Gastrocnemius medialis (tissue), 4 donors: ENCODE data around the gene GOLGA6A. TPM values are rescaled to one million over a fixed set of nuclear protein-coding genes. Genes with fewer than 3 reads are reported as not detected.
A peak's percentile ranks its signal among the peaks of the same experiment; 100 is the strongest.

ENCODE experiments used
- ATAC-seq, 2 donors: fragments of 150-250 bp; one replicate each; pipeline ENCODE4 v1.9.1; 2016
- DNase-seq, 2 donors: peaks; one replicate each; pipeline ENCODE4 v3.0.0-alpha.2; 2019
- H3K27ac ChIP-seq, 4 donors: fragments of 200-600 bp; sonication (generic); 1 replicate in 1 of 4; 2 replicates in 3 of 4; pipeline ENCODE4 v1.5.1; 2016 to 2018; ENCODE audit warnings: mild to moderate bottlenecking in 2 of 4, moderate library complexity in 1 of 4
- H3K27me3 ChIP-seq, 3 donors: fragments of 200-600 bp; sonication (generic) in 2 of 3; 1 replicate in 1 of 3; 2 replicates in 2 of 3; pipeline versions ENCODE4 v1.5.1 to v1.6.0; 2016 to 2019; ENCODE audit warnings: mild to moderate bottlenecking in 1 of 3, moderate library complexity in 1 of 3
- H3K36me3 ChIP-seq, 2 donors: fragments of 200-600 bp; sonication (generic) in 1 of 2; one replicate each; pipeline ENCODE4 v1.5.1; 2017 to 2018
- H3K4me1 ChIP-seq, 2 donors: fragments of 200-600 bp; sonication (generic) in 1 of 2; one replicate each; pipeline ENCODE4 v1.5.1; 2016 to 2017; ENCODE audit warnings: mild to moderate bottlenecking in 2 of 2
- H3K4me3 ChIP-seq, 4 donors: fragments of 200-600 bp; sonication (generic) in 3 of 4; 1 replicate in 1 of 4; 2 replicates in 3 of 4; pipeline ENCODE4 v1.5.1; 2016 to 2019; ENCODE audit warnings: mild to moderate bottlenecking in 2 of 4
- H3K9me3 ChIP-seq, 3 donors: fragments of 200-600 bp; sonication (generic) in 2 of 3; 1 replicate in 1 of 3; 2 replicates in 2 of 3; pipeline ENCODE4 v1.5.1; 2016 to 2019
- POLR2A ChIP-seq, 2 donors: fragments of 450-650 bp; IDR thresholded peaks; one replicate each; pipeline ENCODE4 v1.6.1; 2017; ENCODE audit warnings: antibody characterized with exemption in 2 of 2, mild to moderate bottlenecking in 2 of 2, moderate library complexity in 2 of 2
- in situ Hi-C, 4 donors: fragments of 200-750 bp; cut with MboI; loops; one replicate each; pipeline versions ENCODE4 v1.15.0 to v1.8.0; 2017; ENCODE audit warnings: low sequenced_read_pairs in 4 of 4
- intact Hi-C: fragments of 100-400 bp; cut with DNase I; formaldehyde crosslinking; loops from one replicate; pipeline ENCODE4 v1.15.1; 2023; ENCODE audit warnings: low total_unique reads
- total RNA-seq, 4 donors: library from RNA; depleted of rRNA; stranded (reverse); fragments of >200 nt; gene quantifications; one replicate each; pipeline versions ENCODE4 v1.1.0 to v1.2.3, GENCODE V29; 2016
- TF ChIP-seq, protein P1 (sequence below), 5 experiments: fragments of 450-650 bp in 3 of 5; fragments of 200-600 bp in 2 of 5; sonication (generic) in 2 of 5; IDR thresholded peaks in 4 of 5; conservative IDR thresholded peaks in 1 of 5; 1 replicate in 4 of 5; 2 replicates in 1 of 5; pipeline ENCODE4 v1.5.1; 2016 to 2019; ENCODE audit warnings: antibody characterized with exemption in 5 of 5, mild to moderate bottlenecking in 3 of 5, moderate library complexity in 3 of 5

Gene GOLGA6A
- total RNA-seq, 4 donors from 2014 or later = 0.10 to 0.83 TPM; not detected in 2

DNA sequence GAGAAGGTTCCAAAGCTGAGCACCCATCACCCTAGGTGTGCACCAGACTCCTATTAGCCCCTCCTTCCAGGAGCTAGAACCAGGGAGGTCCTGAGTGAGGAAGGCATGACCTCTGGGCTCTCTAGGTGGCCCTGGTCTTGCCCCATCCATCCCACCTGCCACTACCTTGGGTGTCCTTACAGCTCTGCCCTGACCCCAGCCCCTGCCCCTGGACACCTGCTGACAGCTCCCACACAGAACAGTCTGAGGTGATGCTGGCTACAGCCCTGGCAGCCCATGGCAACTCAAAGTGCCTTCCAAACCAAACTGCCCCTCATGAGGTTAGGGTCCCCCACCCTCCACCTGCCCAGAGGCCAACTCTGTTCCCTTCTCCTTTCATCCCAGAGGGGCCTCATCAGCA lies 37.2 kb downstream of the GOLGA6A start:
- H3K27ac ChIP-seq = no peak overlapping the region
- in situ Hi-C loops (loop anchor here in 1 of 4 donors (10.0 kb wide), 1 partner anchor 60 kb away; no protein-coding TSS in a partner anchor), intact Hi-C loops (no loop called here)
- no peaks in the 10 kb centered on the region for H3K27me3 ChIP-seq
- no peaks in the 10 kb centered on the region for H3K9me3 ChIP-seq
- ATAC-seq (no peak), DNase-seq (no peak)
- H3K4me3 ChIP-seq = no peak overlapping the region
- H3K4me1 ChIP-seq = peaks cover 9 to 11% of the 10 kb centered on the region in 2 donors
- H3K36me3 ChIP-seq = peaks cover 0 to 8% of the 10 kb centered on the region in 2 donors
- TF ChIP-seq, protein P1, sequence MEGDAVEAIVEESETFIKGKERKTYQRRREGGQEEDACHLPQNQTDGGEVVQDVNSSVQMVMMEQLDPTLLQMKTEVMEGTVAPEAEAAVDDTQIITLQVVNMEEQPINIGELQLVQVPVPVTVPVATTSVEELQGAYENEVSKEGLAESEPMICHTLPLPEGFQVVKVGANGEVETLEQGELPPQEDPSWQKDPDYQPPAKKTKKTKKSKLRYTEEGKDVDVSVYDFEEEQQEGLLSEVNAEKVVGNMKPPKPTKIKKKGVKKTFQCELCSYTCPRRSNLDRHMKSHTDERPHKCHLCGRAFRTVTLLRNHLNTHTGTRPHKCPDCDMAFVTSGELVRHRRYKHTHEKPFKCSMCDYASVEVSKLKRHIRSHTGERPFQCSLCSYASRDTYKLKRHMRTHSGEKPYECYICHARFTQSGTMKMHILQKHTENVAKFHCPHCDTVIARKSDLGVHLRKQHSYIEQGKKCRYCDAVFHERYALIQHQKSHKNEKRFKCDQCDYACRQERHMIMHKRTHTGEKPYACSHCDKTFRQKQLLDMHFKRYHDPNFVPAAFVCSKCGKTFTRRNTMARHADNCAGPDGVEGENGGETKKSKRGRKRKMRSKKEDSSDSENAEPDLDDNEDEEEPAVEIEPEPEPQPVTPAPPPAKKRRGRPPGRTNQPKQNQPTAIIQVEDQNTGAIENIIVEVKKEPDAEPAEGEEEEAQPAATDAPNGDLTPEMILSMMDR (IDR thresholded peaks at IDR 0.05 in 4 of 5, conservative IDR thresholded peaks at IDR 0.05 in 1 of 5) = no peak
- TF ChIP-seq POLR2A (IDR thresholded peaks at IDR 0.05) = no peak

DNA sequence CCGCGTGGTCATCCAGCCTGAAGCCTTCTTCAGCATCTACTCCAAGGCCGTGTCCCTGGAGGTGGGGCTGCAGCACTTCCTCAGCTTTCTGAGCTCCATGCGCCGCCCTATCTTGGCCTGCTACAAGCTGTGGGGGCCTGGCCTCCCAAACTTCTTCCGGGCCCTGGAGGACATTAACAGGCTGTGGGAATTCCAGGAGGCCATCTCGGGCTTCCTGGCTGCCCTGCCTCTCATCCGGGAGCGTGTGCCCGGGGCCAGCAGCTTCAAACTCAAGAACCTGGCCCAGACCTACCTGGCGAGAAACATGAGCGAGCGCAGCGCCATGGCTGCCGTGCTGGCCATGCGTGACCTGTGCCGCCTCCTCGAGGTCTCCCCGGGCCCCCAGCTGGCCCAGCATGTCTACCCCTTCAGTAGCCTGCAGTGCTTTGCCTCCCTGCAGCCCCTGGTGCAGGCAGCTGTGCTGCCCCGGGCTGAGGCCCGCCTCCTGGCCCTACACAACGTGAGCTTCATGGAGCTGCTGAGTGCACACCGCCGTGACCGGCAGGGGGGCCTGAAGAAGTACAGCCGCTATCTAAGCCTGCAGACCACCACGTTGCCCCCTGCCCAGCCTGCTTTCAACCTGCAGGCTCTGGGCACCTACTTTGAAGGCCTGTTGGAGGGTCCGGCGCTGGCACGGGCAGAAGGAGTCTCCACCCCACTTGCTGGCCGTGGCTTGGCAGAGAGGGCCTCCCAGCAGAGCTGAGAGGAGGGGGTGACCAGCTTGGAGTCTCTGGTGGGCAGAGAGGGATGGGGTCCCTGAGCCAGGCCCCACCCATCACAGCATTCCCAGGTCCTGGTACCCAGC lies 37.9 kb downstream of the GOLGA6A start:
- peak in 1 of 2 donors; percentile 38 for DNase-seq
- peak overlapping the region; percentile 28 to 67 (median 57) for H3K27ac ChIP-seq

DNA sequence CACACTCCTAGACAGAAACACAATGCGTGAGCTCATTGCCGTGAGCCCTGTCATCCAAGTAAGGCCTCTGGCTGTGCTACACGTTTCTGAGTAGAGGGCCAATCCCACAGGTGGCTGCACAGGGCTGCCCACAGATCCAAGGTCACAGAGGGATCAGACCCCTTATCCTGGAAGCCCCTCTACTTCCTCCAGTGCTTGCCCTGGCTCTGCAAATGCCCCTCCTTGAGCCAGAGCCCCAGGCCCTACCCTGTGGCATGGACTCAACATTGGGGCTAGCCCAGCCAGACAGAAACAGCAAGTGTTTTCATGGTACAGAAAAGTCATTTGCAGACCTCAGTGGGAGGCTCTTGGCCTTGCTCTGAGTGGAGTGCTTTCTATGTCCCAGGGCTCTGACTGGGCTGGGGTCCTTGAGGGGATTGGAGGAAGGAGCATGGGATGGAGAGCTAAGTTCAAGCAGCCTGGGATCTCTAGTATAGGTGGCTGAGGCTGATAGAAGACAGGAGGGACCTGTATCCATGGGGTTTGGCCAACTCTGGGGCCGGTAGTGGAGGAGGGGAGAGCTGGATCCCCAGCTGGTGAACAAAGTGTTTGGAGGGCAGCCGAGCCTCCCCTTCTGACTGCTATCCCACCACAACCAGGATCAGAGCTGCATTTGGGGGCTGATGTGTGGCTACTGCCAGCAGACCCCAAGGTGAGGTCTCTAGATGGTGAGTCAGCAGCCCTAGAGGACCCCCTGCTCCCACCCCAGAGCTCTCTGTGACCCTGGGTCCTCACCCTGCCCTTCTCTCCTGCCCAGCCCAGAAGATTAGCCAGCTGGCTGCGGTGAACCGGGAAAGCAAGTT lies 38.7 kb downstream of the GOLGA6A start:
- Histone ChIP-seq H3K9me3 (no peaks in the 10 kb centered on the region), H3K27me3 (no peaks in the 10 kb centered on the region), H3K36me3 (peaks cover 0 to 8% of the 10 kb centered on the region in 2 donors), H3K4me1 (peaks cover 9 to 13% of the 10 kb centered on the region in 2 donors), H3K27ac (peak overlapping the region; percentile 28 to 67 (median 57)), H3K4me3 (no peak overlapping the region)
- intact Hi-C loops (no loop called here), in situ Hi-C loops (loop anchor here in 1 of 4 donors (10.0 kb wide), 1 partner anchor 59 kb away; no protein-coding TSS in a partner anchor)
- DNase-seq (no peak), ATAC-seq (no peak)
- TF ChIP-seq, protein P1 (IDR thresholded peaks at IDR 0.05 in 4 of 5, conservative IDR thresholded peaks at IDR 0.05 in 1 of 5) = no peak
- no peak for TF ChIP-seq POLR2A (IDR thresholded peaks at IDR 0.05)

More for the DNA sequence above, 37.9 kb downstream of the GOLGA6A start:
- peaks cover 9 to 13% of the 10 kb centered on the region in 2 donors for H3K4me1 ChIP-seq
- TF ChIP-seq, protein P1 (IDR thresholded peaks at IDR 0.05 in 4 of 5, conservative IDR thresholded peaks at IDR 0.05 in 1 of 5) = no peak
- no peak for TF ChIP-seq POLR2A (IDR thresholded peaks at IDR 0.05)
- no peaks in the 10 kb centered on the region for H3K27me3 ChIP-seq
- peaks cover 0 to 8% of the 10 kb centered on the region in 2 donors for H3K36me3 ChIP-seq
- H3K9me3 ChIP-seq = no peaks in the 10 kb centered on the region
- ATAC-seq = peak; percentile 10 to 19
- H3K4me3 ChIP-seq = no peak overlapping the region
- intact Hi-C loops (no loop called here), in situ Hi-C loops (loop anchor here in 1 of 4 donors (10.0 kb wide), 1 partner anchor 60 kb away; no protein-coding TSS in a partner anchor)

DNA sequence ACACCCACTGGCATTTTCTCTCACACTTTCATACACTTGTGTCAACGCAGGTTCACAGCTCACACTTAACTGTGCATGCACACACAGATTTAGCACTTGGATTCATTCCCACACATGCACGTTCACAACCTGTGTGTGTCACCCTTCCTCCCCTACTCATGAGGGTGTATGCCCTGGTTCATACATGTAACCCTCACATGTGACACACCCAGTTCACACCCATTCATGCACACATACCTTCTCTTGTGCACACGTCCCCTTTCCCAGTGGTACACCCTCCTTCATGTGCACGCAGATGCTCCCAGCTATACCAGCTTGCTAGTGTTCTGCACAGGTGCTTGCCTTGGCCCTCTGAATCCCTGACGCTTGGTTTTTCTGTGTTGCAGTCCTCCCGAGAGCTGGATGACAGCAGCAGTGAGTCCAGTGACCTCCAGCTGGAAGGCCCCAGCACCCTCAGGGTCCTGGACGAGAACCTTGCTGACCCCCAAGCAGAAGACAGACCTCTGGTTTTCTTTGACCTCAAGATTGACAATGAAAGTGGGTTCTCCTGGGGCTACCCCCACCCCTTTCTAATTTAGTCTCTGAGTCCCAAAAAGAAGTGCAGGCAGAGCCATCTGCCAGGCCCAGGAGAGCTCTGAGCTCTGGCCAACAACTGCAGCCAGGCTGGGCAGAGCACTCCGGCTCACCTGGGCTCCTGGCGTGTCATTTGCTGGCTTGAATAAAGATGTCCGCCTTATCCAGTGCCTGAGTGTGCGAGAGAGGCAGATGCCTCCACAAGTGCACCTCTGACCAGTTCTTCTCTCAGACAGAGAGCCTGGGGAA lies 39.5 kb downstream of the GOLGA6A start:
- no peak overlapping the region for H3K4me3 ChIP-seq
- intact Hi-C loops (no loop called here), in situ Hi-C loops (loop anchor here in 1 of 4 donors (10.0 kb wide), 1 partner anchor 58 kb away; no protein-coding TSS in a partner anchor)
- TF ChIP-seq, protein P1 (IDR thresholded peaks at IDR 0.05 in 4 of 5, conservative IDR thresholded peaks at IDR 0.05 in 1 of 5) = no peak
- no peak for TF ChIP-seq POLR2A (IDR thresholded peaks at IDR 0.05)
- peaks cover 0 to 8% of the 10 kb centered on the region in 2 donors for H3K36me3 ChIP-seq
- peak overlapping the region in 2 of 4 donors; percentile 28 to 54 for H3K27ac ChIP-seq
- ATAC-seq (no peak), DNase-seq (no peak)
- H3K27me3 ChIP-seq = no peaks in the 10 kb centered on the region
- H3K9me3 ChIP-seq = no peaks in the 10 kb centered on the region
- peaks cover 5 to 10% of the 10 kb centered on the region in 2 donors for H3K4me1 ChIP-seq
